SK-N-SH (cell line): Measurements from ENCODE around the gene CDSN.

ENCODE experiments used
- CTCF ChIP-seq: fragments of 200-600 bp; sonication (generic); IDR thresholded peaks from 2 replicates; pipeline ENCODE4 v1.6.1; 2017; ENCODE audit warnings: antibody characterized with exemption, mild to moderate bottlenecking, moderate library complexity
- IRF3 ChIP-seq: fragments of 150-350 bp; IDR thresholded peaks from 2 replicates; pipeline ENCODE4 v1.6.1; 2016; ENCODE audit warnings: mild to moderate bottlenecking, low read depth, low read length
- MAX ChIP-seq: IDR thresholded peaks from 2 replicates; pipeline ENCODE4 v1.4.0; 2012; ENCODE audit warnings: low read depth
- POLR2AphosphoS5 ChIP-seq: IDR thresholded peaks from 2 replicates; pipeline ENCODE4 v1.6.1; 2012; ENCODE audit warnings: low read depth, low read length
- RFX5 ChIP-seq: IDR thresholded peaks from 2 replicates; pipeline ENCODE4 v1.6.1; 2012; ENCODE audit warnings: mild to moderate bottlenecking, improper control_type of control experiment, low read length
- TAF1 ChIP-seq: IDR thresholded peaks from 2 replicates; pipeline ENCODE4 v1.6.1; 2012; ENCODE audit warnings: low read depth, mild to moderate bottlenecking, low read length, moderate library complexity, borderline replicate concordance
- TCF12 ChIP-seq: IDR thresholded peaks from 2 replicates; pipeline ENCODE4 v1.4.0; 2012
- TEAD4 ChIP-seq: IDR thresholded peaks from 2 replicates; pipeline ENCODE4 v1.4.0; 2012; ENCODE audit warnings: mild to moderate bottlenecking, borderline replicate concordance; ENCODE audit not compliant: insufficient read depth
- USF2 ChIP-seq: fragments of 150-350 bp; IDR thresholded peaks from 2 replicates; pipeline ENCODE4 v1.6.1; 2017; ENCODE audit warnings: antibody characterized with exemption, low read length, low read depth, borderline replicate concordance

GRCh38 chr6:31086788-31087440 lies 33.3 kb downstream of the CDSN start:
- TF ChIP-seq MAX (peak; percentile 76), IRF3 (no peak), USF2 (no peak), TEAD4 (peak; percentile 76; the same call in 1 of the 2 replicates), POLR2AphosphoS5 (peak; percentile 82; the same call in 1 of the 2 replicates), CTCF (no peak), TCF12 (peak; percentile 97), TAF1 (no peak), RFX5 (no peak)
